GM18505 (cell line): Measurements from ENCODE around the gene AUH.

ENCODE experiments used
- ATAC-seq: cut with Tn5 transposase; IDR thresholded peaks from one replicate; pipeline ENCODE4 v1.9.1; 2021; ENCODE audit not compliant: unreplicated experiment
- POLR2A ChIP-seq: IDR thresholded peaks from 4 replicates; pipeline ENCODE4 v1.6.1; 2011; ENCODE audit warnings: borderline replicate concordance; ENCODE audit not compliant: insufficient read depth, insufficient read length; ENCODE audit errors: extremely low read depth

Gene AUH

GRCh38 chr9:91310037-91310436 lies 51.7 kb downstream of the AUH start:
- TF ChIP-seq POLR2A, result no peak
- ATAC-seq, result no peak

GRCh38 chr9:91308191-91308590 lies 53.5 kb downstream of the AUH start:
- ATAC-seq, result no peak
- no peak for TF ChIP-seq POLR2A

DNA sequence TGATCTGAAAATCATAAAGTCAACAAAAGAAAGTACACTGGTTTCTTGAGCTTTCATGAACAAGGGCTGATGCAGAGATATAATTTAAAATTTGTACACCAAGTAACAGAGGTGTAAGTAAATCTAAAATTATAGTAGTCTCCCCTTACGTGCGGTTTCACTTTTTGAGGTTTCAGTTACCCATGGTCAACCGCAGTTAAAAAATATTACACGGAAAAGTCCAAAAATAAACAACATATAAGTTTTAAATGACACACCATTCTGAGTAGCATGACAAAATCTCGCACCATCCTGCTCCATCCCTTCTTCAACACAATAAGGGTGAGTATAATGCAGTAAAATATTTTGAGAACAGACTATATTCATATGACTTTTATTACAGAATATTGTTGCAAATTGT lies 54.4 kb downstream of the AUH start:
- no peak for TF ChIP-seq POLR2A
- ATAC-seq, result no peak

- no peak for TF ChIP-seq POLR2A
- ATAC-seq, result no peak
Measured at GRCh38 chr9:91306296-91306630, 55.5 kb downstream of the AUH start.

GRCh38 chr9:91305596-91306295 lies 56.0 kb downstream of the AUH start:
- no peak for TF ChIP-seq POLR2A
- ATAC-seq, result no peak

GRCh38 chr9:91303741-91304415 lies 57.8 kb downstream of the AUH start:
- TF ChIP-seq POLR2A, result no peak
- ATAC-seq, result no peak

GRCh38 chr9:91302831-91303230 lies 58.9 kb downstream of the AUH start:
- no peak for TF ChIP-seq POLR2A
- ATAC-seq, result no peak

GRCh38 chr9:91301161-91301560 lies 60.6 kb downstream of the AUH start:
- no peak for TF ChIP-seq POLR2A
- no peak for ATAC-seq

- TF ChIP-seq POLR2A, result no peak
- no peak for ATAC-seq
Measured at GRCh38 chr9:91298311-91298710, 63.4 kb downstream of the AUH start.

- no peak for ATAC-seq
- TF ChIP-seq POLR2A, result no peak
Measured at GRCh38 chr9:91297306-91297705, 64.4 kb downstream of the AUH start.

GRCh38 chr9:91296354-91296753 lies 65.4 kb downstream of the AUH start:
- ATAC-seq, result no peak
- TF ChIP-seq POLR2A, result no peak

DNA sequence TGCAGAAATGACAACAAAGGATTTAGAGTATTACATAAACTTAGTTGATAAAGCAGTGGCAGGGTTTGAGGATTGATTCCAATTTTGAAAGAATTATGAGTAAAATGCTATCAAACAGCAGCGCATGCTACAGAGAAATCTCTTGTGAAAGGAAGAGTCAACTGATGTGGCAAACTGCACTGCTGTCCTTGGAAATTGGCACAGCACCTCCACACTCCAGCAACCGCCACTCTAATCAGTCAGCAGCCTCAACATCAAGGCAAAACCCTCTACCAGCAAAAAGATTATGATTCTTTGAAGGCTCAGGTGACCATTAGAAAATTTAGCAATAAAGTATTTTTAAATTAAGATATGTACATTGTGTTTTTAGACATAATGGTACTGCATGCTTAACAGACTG lies 66.4 kb downstream of the AUH start:
- no peak for ATAC-seq

GRCh38 chr9:91291866-91292265 lies 69.9 kb downstream of the AUH start:
- TF ChIP-seq POLR2A, result no peak
- ATAC-seq, result no peak

More for the DNA sequence above, 66.4 kb downstream of the AUH start:
- no peak for TF ChIP-seq POLR2A

DNA sequence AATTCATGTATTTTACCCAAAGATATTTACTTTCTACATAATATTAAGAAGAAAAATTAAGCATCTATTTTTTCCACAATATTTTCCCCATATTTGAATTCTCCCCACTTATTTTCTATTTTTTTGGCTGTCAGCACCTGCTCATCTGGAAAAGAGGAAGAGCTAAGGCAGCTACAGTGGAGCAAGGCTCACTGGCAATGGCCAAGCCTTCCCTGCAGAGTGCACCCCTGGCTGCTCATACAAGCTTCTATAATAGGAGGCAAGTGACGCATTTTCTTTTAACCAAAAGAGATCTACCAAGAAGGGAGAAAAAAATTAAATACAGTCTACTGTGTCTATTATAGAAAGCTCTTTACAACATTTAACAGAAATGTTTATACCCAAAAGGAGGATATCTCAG lies 72.5 kb downstream of the AUH start:
- no peak for TF ChIP-seq POLR2A
- ATAC-seq, result no peak
